Measurements from ENCODE around the gene S100A11. TPM values are rescaled to one million over a fixed set of nuclear protein-coding genes. Genes with fewer than 3 reads are reported as not detected.

S100A11 gene
- total RNA-seq, 1 experiment from 2014 or later, result 443 TPM

- DNase-seq (no peak), ATAC-seq (no peak)
- no peaks in the 10 kb centered on the region for H3K27me3 ChIP-seq (ENCODE audit: low read length)
- H2AFZ ChIP-seq (ENCODE audit: low read length), result no peak overlapping the region
- no peaks in the 10 kb centered on the region for H3F3A ChIP-seq (ENCODE audit: low read length, unreplicated experiment)
- H3K9ac ChIP-seq (ENCODE audit: low read length), result no peak overlapping the region
- no peaks in the 10 kb centered on the region for H3K36me3 ChIP-seq (ENCODE audit: low read depth, low read length)
- no peaks in the 10 kb centered on the region for H3K79me2 ChIP-seq (ENCODE audit: low read length)
- no peak overlapping the region for H3K27ac ChIP-seq (ENCODE audit: low read length)
- ChIA-PET CTCF (interaction anchor here (1.4 kb wide), 1 partner anchor 19 kb away, joined by 5 read pairs; no protein-coding TSS in a partner anchor), POLR2A (ENCODE audit: unreplicated experiment) (no interaction called here)
- no peak overlapping the region for H3K4me2 ChIP-seq (ENCODE audit: low read length)
- no peak overlapping the region for H3K4me3 ChIP-seq (ENCODE audit: low read length)
- intact Hi-C loops (cut with micrococcal nuclease), result no loop called here
- H4K20me1 ChIP-seq (ENCODE audit: low read length), result no peaks in the 10 kb centered on the region
- H3K9me3 ChIP-seq (ENCODE audit: low read length), result no peaks in the 10 kb centered on the region
- no peaks in the 10 kb centered on the region for H3K9me2 ChIP-seq (replicated peaks; ENCODE audit: low read length)
- H3K4me1 ChIP-seq (ENCODE audit: insufficient read depth, low read length), result peaks cover 10% of the 10 kb centered on the region
- no TSS peak for BruUV-seq (replicated peaks)
- TF ChIP-seq CTCF (conservative IDR thresholded peaks at IDR 0.05; ENCODE audit: low read depth, low read length) (no peak), EZH2phosphoT487 (IDR thresholded peaks at IDR 0.05; ENCODE audit: borderline replicate concordance, low read length) (no peak), EZH2 (IDR thresholded peaks at IDR 0.05; ENCODE audit: low read length, unreplicated experiment) (no peak)
These were observed 21.0 kb downstream of the S100A11 start for GRCh38 chr1:152015766-152016165.

GRCh38 chr1:152014943-152015342 is 21.9 kb downstream of the S100A11 start:
- Histone ChIP-seq H3K4me2 (ENCODE audit: low read length) (no peak overlapping the region), H3K9me3 (ENCODE audit: low read length) (no peaks in the 10 kb centered on the region), H3F3A (ENCODE audit: low read length, unreplicated experiment) (no peaks in the 10 kb centered on the region), H3K27ac (ENCODE audit: low read length) (no peak overlapping the region), H3K27me3 (ENCODE audit: low read length) (no peaks in the 10 kb centered on the region), H3K79me2 (ENCODE audit: low read length) (no peaks in the 10 kb centered on the region), H3K4me1 (ENCODE audit: insufficient read depth, low read length) (peaks cover 10% of the 10 kb centered on the region), H4K20me1 (ENCODE audit: low read length) (no peaks in the 10 kb centered on the region), H3K36me3 (ENCODE audit: low read depth, low read length) (no peaks in the 10 kb centered on the region), H3K9me2 (replicated peaks; ENCODE audit: low read length) (no peaks in the 10 kb centered on the region), H3K9ac (ENCODE audit: low read length) (no peak overlapping the region), H2AFZ (ENCODE audit: low read length) (no peak overlapping the region), H3K4me3 (ENCODE audit: low read length) (no peak overlapping the region)
- BruUV-seq (replicated peaks), result no TSS peak
- CTCF ChIA-PET, result no interaction called here
- ATAC-seq, result no peak
- DNase-seq, result no peak
- no peak for TF ChIP-seq CTCF (conservative IDR thresholded peaks at IDR 0.05; ENCODE audit: low read depth, low read length)
- no peak for TF ChIP-seq EZH2 (IDR thresholded peaks at IDR 0.05; ENCODE audit: low read length, unreplicated experiment)
- TF ChIP-seq EZH2phosphoT487 (IDR thresholded peaks at IDR 0.05; ENCODE audit: borderline replicate concordance, low read length), result no peak
- POLR2A ChIA-PET (ENCODE audit: unreplicated experiment), result no interaction called here
- intact Hi-C loops (cut with micrococcal nuclease), result no loop called here

GRCh38 chr1:152013664-152014237 is 23.1 kb downstream of the S100A11 start:
- DNase-seq (peak; percentile 76), ATAC-seq (peak; percentile 59)
- POLR2A ChIA-PET (ENCODE audit: unreplicated experiment), result no interaction called here
- Histone ChIP-seq H3K9me2 (replicated peaks; ENCODE audit: low read length) (no peaks in the 10 kb centered on the region), H3K4me3 (ENCODE audit: low read length) (no peak overlapping the region), H3K9me3 (ENCODE audit: low read length) (no peaks in the 10 kb centered on the region), H3F3A (ENCODE audit: low read length, unreplicated experiment) (no peaks in the 10 kb centered on the region), H3K36me3 (ENCODE audit: low read depth, low read length) (no peaks in the 10 kb centered on the region), H3K79me2 (ENCODE audit: low read length) (no peaks in the 10 kb centered on the region), H3K27ac (ENCODE audit: low read length) (no peak overlapping the region), H3K4me1 (ENCODE audit: insufficient read depth, low read length) (peaks cover 10% of the 10 kb centered on the region), H3K27me3 (ENCODE audit: low read length) (no peaks in the 10 kb centered on the region), H2AFZ (ENCODE audit: low read length) (no peak overlapping the region), H3K9ac (ENCODE audit: low read length) (no peak overlapping the region), H3K4me2 (ENCODE audit: low read length) (no peak overlapping the region), H4K20me1 (ENCODE audit: low read length) (no peaks in the 10 kb centered on the region)
- CTCF ChIA-PET, result interaction anchor here (0.5 to 1.1 kb wide), 5 partner anchors 10 to 78 kb away, joined by 3 to 6 read pairs (median 4); partner anchors contain the start of gene S100A11
- peak; percentile 93 for TF ChIP-seq CTCF (conservative IDR thresholded peaks at IDR 0.05; ENCODE audit: low read depth, low read length)
- TF ChIP-seq EZH2phosphoT487 (IDR thresholded peaks at IDR 0.05; ENCODE audit: borderline replicate concordance, low read length), result no peak
- intact Hi-C loops (cut with micrococcal nuclease), result no loop called here
- no TSS peak for BruUV-seq (replicated peaks)
